Subcutaneous abdominal adipose tissue (tissue), 5 donors: ENCODE measurements around the gene KRT9.
"Not testable (repeated sequence)": the region's sequence is repeated elsewhere in the genome, so short reads cannot be mapped to it uniquely, and the experiment has no call there.

Source experiments
- H3K27ac ChIP-seq: one replicate; pipeline ENCODE4 v1.7.0; 2013; ENCODE audit warnings: low read depth, mild to moderate bottlenecking, inconsistent platforms, low read length, moderate library complexity
- H3K27me3 ChIP-seq, 5 donors: one replicate each; pipeline ENCODE4 v1.7.0; 2013; ENCODE audit warnings: low read length in 5 of 5, inconsistent platforms in 1 of 5; ENCODE audit not compliant: control insufficient read depth in 5 of 5, insufficient read depth in 4 of 5
- H3K36me3 ChIP-seq, 5 donors: one replicate each; pipeline ENCODE4 v1.7.0; 2013; ENCODE audit warnings: low read length in 5 of 5; ENCODE audit not compliant: control insufficient read depth in 5 of 5, insufficient read depth in 5 of 5
- H3K4me1 ChIP-seq, 5 donors: one replicate each; pipeline ENCODE4 v1.7.0; 2013; ENCODE audit warnings: low read length in 5 of 5, mild to moderate bottlenecking in 3 of 5, moderate library complexity in 1 of 5; ENCODE audit not compliant: control insufficient read depth in 5 of 5, insufficient read depth in 5 of 5
- H3K4me3 ChIP-seq, 5 donors: one replicate each; pipeline ENCODE4 v1.7.0; 2013; ENCODE audit warnings: low read length in 5 of 5, low read depth in 1 of 5
- H3K9ac ChIP-seq, 5 donors: one replicate each; pipeline ENCODE4 v1.7.0; 2013; ENCODE audit warnings: low read length in 5 of 5, mild to moderate bottlenecking in 4 of 5, moderate library complexity in 3 of 5
- H3K9me3 ChIP-seq, 5 donors: one replicate each; pipeline ENCODE4 v1.7.0; 2013; ENCODE audit warnings: low read length in 5 of 5; ENCODE audit not compliant: control insufficient read depth in 5 of 5
- donor health status: healthy.
- donor health status: healthy.
- donor health status: healthy.
- donor health status: healthy.
- donor health status: healthy.

Gene KRT9

GRCh38 chr17:41547921-41548843 is 23.7 kb downstream of the KRT9 start:
- peaks cover 0 to 2% (median 0%) of the 10 kb centered on the region in 5 donors for H3K27me3 ChIP-seq
- H3K9ac ChIP-seq, result peak overlapping the region in 1 of 5 donors; percentile 10
- peaks cover 4 to 30% (median 21%) of the 10 kb centered on the region in 5 donors for H3K4me1 ChIP-seq
- no peaks in the 10 kb centered on the region for H3K36me3 ChIP-seq
- H3K9me3 ChIP-seq, result peaks cover 0 to 10% (median 7%) of the 10 kb centered on the region in 5 donors
- peak overlapping the region in 4 of 5 donors; percentile 21 to 54 (median 50) for H3K4me3 ChIP-seq
- H3K27ac ChIP-seq, result no peak overlapping the region

GRCh38 chr17:41547378-41547841 is 24.4 kb downstream of the KRT9 start:
- no peak overlapping the region for H3K27ac ChIP-seq
- H3K36me3 ChIP-seq, result no peaks in the 10 kb centered on the region
- no peak overlapping the region for H3K4me3 ChIP-seq
- peaks cover 0 to 10% (median 7%) of the 10 kb centered on the region in 5 donors for H3K9me3 ChIP-seq
- H3K27me3 ChIP-seq, result peaks cover 0 to 2% (median 0%) of the 10 kb centered on the region in 5 donors
- H3K9ac ChIP-seq, result no peak overlapping the region
- H3K4me1 ChIP-seq, result peaks cover 4 to 30% (median 21%) of the 10 kb centered on the region in 5 donors

GRCh38 chr17:41546819-41547218 is 25.0 kb downstream of the KRT9 start:
- Histone ChIP-seq H3K4me1 (peaks cover 4 to 28% (median 21%) of the 10 kb centered on the region in 5 donors), H3K27ac (no peak overlapping the region), H3K9me3 (peaks cover 0 to 10% (median 7%) of the 10 kb centered on the region in 5 donors), H3K4me3 (no peak overlapping the region), H3K36me3 (no peaks in the 10 kb centered on the region), H3K27me3 (peaks cover 0 to 2% (median 0%) of the 10 kb centered on the region in 5 donors), H3K9ac (no peak overlapping the region)

- Histone ChIP-seq H3K27ac (no peak overlapping the region), H3K36me3 (no peaks in the 10 kb centered on the region), H3K27me3 (peaks cover 0 to 2% (median 0%) of the 10 kb centered on the region in 5 donors), H3K9me3 (peaks cover 0 to 10% (median 7%) of the 10 kb centered on the region in 5 donors), H3K9ac (no peak overlapping the region), H3K4me1 (peaks cover 4 to 24% (median 20%) of the 10 kb centered on the region in 5 donors), H3K4me3 (no peak overlapping the region)
Observed at GRCh38 chr17:41545829-41546410, 25.9 kb downstream of the KRT9 start.

GRCh38 chr17:41544935-41545334 is 26.9 kb downstream of the KRT9 start:
- Histone ChIP-seq H3K27ac (no peak overlapping the region), H3K4me3 (no peak overlapping the region), H3K27me3 (peaks cover 0 to 2% (median 0%) of the 10 kb centered on the region in 5 donors), H3K4me1 (peaks cover 4 to 23% (median 20%) of the 10 kb centered on the region in 5 donors), H3K9me3 (peaks cover 0 to 10% (median 7%) of the 10 kb centered on the region in 5 donors), H3K36me3 (no peaks in the 10 kb centered on the region), H3K9ac (no peak overlapping the region)

GRCh38 chr17:41544491-41544892 is 27.4 kb downstream of the KRT9 start:
- peaks cover 0 to 2% (median 0%) of the 10 kb centered on the region in 5 donors for H3K27me3 ChIP-seq
- no peak overlapping the region for H3K27ac ChIP-seq
- no peak overlapping the region for H3K9ac ChIP-seq
- H3K9me3 ChIP-seq, result peaks cover 0 to 10% (median 7%) of the 10 kb centered on the region in 5 donors
- H3K4me3 ChIP-seq, result no peak overlapping the region
- peaks cover 4 to 19% (median 18%) of the 10 kb centered on the region in 5 donors for H3K4me1 ChIP-seq
- no peaks in the 10 kb centered on the region for H3K36me3 ChIP-seq

GRCh38 chr17:41542786-41543185 is 29.1 kb downstream of the KRT9 start:
- peaks cover 0 to 10% (median 7%) of the 10 kb centered on the region in 5 donors for H3K9me3 ChIP-seq
- not testable (repeated sequence) for H3K27me3 ChIP-seq, H3K36me3 ChIP-seq, H3K27ac ChIP-seq, H3K9ac ChIP-seq, H3K4me1 ChIP-seq, H3K4me3 ChIP-seq

- Histone ChIP-seq H3K27me3 (peaks cover 0 to 3% (median 0%) of the 10 kb centered on the region in 5 donors), H3K4me1 (peaks cover 0 to 3% (median 0%) of the 10 kb centered on the region in 5 donors), H3K36me3 (no peaks in the 10 kb centered on the region), H3K27ac (no peak overlapping the region), H3K4me3 (no peak overlapping the region), H3K9ac (no peak overlapping the region), H3K9me3 (peaks cover 0 to 10% (median 7%) of the 10 kb centered on the region in 5 donors)
Observed at GRCh38 chr17:41542357-41542756, 29.5 kb downstream of the KRT9 start.

- H3K4me3 ChIP-seq, result no peak overlapping the region
- H3K9me3 ChIP-seq, result no peaks in the 10 kb centered on the region
- peaks cover 0 to 3% (median 0%) of the 10 kb centered on the region in 5 donors for H3K4me1 ChIP-seq
- H3K9ac ChIP-seq, result no peak overlapping the region
- H3K27ac ChIP-seq, result no peak overlapping the region
- H3K27me3 ChIP-seq, result peaks cover 0 to 8% (median under 1%) of the 10 kb centered on the region in 5 donors
- no peaks in the 10 kb centered on the region for H3K36me3 ChIP-seq
Observed at GRCh38 chr17:41540921-41541625, 30.8 kb downstream of the KRT9 start.
